GM19240 (cell line): ENCODE measurements around the gene PARD6G.
"Not testable (repeated sequence)": the region's sequence is repeated elsewhere in the genome, so short reads cannot be mapped to it uniquely, and the experiment has no call there.

Experiments used
- DNase-seq: peaks from one replicate; pipeline ENCODE4 v3.0.0; 2011; ENCODE audit warnings: low spot score; ENCODE audit not compliant: insufficient read length

The PARD6G gene

GRCh38 chr18:80247393-80247841, at the start of gene PARD6G:
Gene PARD6G, minus strand, starts transcription at chr18:80247514. Its CDS starts 166 bp downstream, at chr18:80247348.
- DNase-seq = peak; percentile 83

GRCh38 chr18:80262241-80263033, 15.1 kb upstream of the PARD6G start:
- DNase-seq = not testable (repeated sequence)

- DNase-seq = no peak
Observed at GRCh38 chr18:80259610-80260009, 12.3 kb upstream of the PARD6G start.

- no peak for DNase-seq
Observed at GRCh38 chr18:80258640-80259039, 11.3 kb upstream of the PARD6G start.

- DNase-seq = peak; percentile 44
Observed at GRCh38 chr18:80257579-80258543, 10.5 kb upstream of the PARD6G start.

- no peak for DNase-seq
Observed at GRCh38 chr18:80254971-80255500, 7.7 kb upstream of the PARD6G start.

GRCh38 chr18:80253871-80254492, 6.7 kb upstream of the PARD6G start:
- no peak for DNase-seq

- DNase-seq = no peak
Observed at GRCh38 chr18:80253236-80253635, 5.9 kb upstream of the PARD6G start.

- no peak for DNase-seq
Observed at GRCh38 chr18:80252136-80252535, 4.8 kb upstream of the PARD6G start.

GRCh38 chr18:80251700-80252099, 4.4 kb upstream of the PARD6G start:
- DNase-seq = no peak

GRCh38 chr18:80250740-80251364, 3.5 kb upstream of the PARD6G start:
- no peak for DNase-seq

GRCh38 chr18:80249217-80250093, 2.1 kb upstream of the PARD6G start:
- no peak for DNase-seq

- peak; percentile 33 for DNase-seq
Observed at GRCh38 chr18:80246445-80247392, 595 bp downstream of the PARD6G start.

- DNase-seq = no peak
Observed at GRCh38 chr18:80245781-80246444, 1.4 kb downstream of the PARD6G start.

GRCh38 chr18:80244956-80245730, 2.2 kb downstream of the PARD6G start:
- no peak for DNase-seq

- DNase-seq = no peak
Observed at GRCh38 chr18:80244167-80244566, 3.1 kb downstream of the PARD6G start.

GRCh38 chr18:80243204-80243603, 4.1 kb downstream of the PARD6G start:
- no peak for DNase-seq
